HG02610 (cell line): Measurements from ENCODE around the gene SDK2.
"Not testable (repeated sequence)": the region's sequence is repeated elsewhere in the genome, so short reads cannot be mapped to it uniquely, and the experiment has no call there.

Experiments used
- ATAC-seq: cut with Tn5 transposase; IDR thresholded peaks from one replicate; pipeline ENCODE4 v1.9.1; 2021; ENCODE audit warnings: mild to moderate bottlenecking, moderate library complexity; ENCODE audit not compliant: unreplicated experiment

The SDK2 gene

GRCh38 chr17:73463821-73464220 is 180.4 kb downstream of the SDK2 start:
- ATAC-seq = no peak

DNA sequence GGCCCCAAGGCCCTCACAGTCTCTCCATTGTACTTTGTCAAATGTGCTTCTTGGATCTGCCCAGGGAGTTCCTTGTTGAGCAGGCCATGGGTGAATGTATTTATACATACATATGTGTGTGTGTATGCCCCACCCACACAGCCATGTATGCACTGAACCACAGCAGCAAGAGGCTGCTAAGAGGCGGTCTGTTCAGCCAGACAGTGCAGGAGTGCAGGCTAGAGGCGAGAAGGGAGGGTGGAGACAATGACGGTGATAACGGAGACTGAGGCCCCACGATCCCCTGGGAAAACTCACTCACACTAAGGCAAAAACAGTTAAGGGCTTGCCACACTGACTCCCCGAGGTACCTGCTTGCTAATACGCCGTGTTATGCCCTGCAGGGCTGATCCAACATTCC is 181.4 kb downstream of the SDK2 start:
- no peak for ATAC-seq

- no peak for ATAC-seq
Observed at GRCh38 chr17:73459980-73460379, 184.3 kb downstream of the SDK2 start.

DNA sequence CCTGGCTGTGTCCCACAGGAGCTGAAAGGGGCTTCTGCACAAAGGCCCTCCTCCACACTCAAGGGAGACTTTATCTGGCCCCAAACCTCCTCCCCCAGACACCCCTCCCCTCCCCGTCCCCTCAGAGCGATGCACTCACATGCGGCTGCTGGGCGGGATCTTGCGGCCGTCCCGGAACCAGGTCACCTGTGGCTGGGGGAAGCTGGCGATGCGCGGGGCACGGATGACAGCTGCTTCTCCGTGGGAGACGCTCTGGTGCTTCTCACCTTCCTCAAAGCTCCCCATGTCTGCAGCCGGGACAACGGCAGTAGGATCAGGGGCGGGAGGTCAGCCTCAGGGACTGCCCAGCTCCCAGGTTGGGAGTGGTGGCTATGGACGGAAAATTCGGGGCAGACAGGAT is 188.5 kb downstream of the SDK2 start:
- ATAC-seq = no peak

- no peak for ATAC-seq
Observed at GRCh38 chr17:73455050-73455687, 189.1 kb downstream of the SDK2 start.

DNA sequence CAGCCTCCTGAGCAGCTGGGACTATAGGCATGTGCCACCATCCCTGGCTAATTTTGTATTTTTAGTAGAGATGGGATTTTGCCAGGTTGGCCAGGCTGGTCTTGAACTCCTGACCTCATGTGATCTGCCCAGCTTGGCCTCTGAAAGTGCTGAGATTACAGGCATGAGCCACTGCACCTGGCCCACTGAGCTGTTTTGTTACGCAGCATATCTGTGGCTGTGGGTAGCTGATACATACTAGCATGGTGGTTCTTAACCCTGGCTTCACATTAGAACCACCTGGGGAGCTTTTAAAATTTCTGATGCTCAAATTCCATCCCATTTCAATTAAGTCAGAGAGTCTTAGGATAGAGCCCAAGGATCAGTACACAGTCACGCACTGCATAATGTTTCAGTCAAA is 190.8 kb downstream of the SDK2 start:
- ATAC-seq = not testable (repeated sequence)

DNA sequence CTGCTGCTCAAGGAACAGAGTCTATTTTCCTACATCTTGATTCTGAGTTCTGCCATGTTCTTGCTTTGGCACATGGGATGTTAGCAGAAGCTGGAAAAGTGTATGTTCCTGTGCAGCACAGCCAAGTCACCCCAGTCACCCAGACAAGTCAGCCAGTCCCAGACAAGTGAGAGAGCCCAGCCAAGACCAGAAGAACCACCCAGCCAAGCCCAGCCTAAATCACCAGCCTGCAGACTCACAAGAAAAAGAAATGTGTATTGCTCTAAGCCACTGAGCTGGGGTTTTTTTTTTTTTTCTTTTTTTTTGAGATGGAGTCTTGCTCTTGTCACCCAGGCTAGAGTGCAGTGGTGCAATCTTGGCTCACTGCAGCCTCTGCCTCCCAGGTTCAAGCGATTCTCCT is 191.2 kb downstream of the SDK2 start:
- no peak for ATAC-seq

GRCh38 chr17:73452009-73452408 is 192.2 kb downstream of the SDK2 start:
- no peak for ATAC-seq

GRCh38 chr17:73447319-73447718 is 196.9 kb downstream of the SDK2 start:
- no peak for ATAC-seq

- ATAC-seq = no peak
Observed at GRCh38 chr17:73446617-73447016, 197.6 kb downstream of the SDK2 start.

DNA sequence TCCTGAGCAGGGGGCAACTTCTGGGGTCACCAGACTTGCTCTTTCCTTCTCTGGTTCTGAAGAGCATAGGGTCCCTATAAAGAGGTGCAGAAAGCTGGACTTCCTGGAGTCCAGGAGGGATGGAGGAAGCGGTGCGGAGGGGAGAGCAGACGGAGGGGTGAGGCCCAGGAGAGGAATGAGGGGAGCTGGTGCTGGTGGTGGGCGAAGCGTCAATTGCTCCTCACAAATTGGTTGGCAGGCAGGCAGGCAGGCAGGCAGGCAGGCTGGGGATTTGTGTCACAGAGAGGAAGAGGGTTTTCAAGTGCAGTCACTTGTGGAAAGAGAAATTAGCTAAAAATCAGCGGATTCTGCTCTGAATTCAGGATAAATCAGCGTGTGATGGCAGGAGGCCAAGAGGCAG is 198.8 kb downstream of the SDK2 start:
- no peak for ATAC-seq

GRCh38 chr17:73444021-73444420 is 200.2 kb downstream of the SDK2 start:
- no peak for ATAC-seq

GRCh38 chr17:73439597-73439996 is 204.6 kb downstream of the SDK2 start:
- ATAC-seq = no peak

DNA sequence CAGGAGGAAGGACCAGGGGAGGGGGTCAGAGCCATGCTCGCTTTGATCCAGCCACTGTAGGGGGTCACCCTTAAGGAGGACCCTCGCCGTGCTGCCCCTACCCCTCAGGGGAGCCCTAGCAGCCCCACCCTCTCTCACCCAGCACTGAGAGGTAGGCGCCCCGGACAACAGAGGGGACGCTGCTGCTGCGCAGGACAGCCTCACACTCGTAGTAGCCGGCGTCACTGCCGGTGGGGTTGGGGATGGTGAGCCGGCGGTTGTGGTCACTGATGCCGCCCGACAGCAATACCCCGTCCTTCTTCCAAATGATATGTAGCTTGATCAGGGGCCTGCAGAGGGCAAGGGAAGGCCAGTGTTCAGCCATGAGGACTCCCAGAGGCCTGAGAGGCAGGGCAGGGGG is 206.4 kb downstream of the SDK2 start:
- ATAC-seq = no peak

DNA sequence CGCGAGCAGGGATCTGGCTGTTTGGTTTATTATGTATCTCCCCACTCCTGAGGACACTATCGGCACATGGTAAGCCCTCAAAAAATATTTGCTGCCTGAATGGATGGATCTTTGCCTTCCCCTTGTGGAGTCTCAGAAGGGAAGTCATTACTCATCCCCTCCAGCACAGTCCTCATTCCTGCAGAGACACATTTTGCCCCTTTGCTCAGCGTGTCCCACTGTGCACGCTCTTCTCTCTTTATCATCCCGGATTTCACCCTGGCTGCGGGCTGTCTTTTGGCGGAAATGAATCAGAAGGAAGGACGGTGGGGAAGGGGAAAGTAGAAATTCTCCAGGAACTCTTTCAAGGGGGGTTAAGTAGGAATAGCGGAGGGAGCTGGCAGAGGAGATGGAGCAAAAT is 207.3 kb downstream of the SDK2 start:
- no peak for ATAC-seq

- ATAC-seq = no peak
Observed at GRCh38 chr17:73435412-73435811, 208.8 kb downstream of the SDK2 start.

DNA sequence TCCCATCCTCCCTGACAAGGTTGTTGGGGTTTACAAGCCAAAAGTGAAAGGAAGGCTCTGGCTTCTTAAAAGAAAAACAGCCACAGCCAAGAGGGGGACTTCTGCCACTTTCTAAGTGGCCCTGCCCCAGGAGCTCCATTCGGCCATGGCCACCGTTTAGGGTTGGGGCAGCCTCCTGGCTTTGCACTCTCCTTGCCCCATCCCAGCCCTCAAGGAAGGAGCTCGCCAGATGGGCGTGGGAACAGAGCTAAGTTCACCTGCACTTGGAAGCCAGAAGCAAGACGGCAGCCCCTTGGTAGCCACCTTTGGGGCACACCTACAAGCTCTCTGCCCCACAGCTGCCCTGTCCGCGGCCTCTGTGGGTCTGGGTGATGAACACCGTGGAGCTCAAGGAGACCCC is 210.1 kb downstream of the SDK2 start:
- no peak for ATAC-seq

GRCh38 chr17:73433501-73433900 is 210.7 kb downstream of the SDK2 start:
- ATAC-seq = no peak

DNA sequence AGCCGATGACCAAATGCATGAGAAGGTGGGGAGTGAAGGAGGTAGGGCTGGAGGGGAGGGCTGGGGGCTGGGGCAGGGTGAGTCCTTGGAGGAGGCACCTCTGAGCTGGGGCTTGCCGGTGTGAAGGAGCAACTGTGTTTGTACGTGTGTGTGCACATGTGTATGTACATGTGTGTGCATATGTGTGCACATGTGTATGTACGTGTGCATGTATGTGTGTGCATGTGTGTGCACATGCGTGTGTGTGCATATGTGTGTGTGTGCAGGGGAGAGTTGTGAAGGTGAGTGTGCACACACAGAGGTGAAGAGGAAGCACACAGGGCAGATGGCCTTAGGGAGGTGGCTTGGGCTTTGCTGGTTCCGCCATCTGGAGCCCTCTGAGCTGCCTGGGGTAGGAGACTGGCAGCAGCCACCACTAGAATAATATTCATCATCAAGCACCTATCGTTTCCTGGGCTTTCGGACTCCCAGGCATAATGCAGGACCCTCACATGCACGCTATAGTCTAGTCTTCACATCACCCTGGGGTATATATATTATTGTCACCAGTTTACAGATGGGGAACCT is 211.5 kb downstream of the SDK2 start:
- ATAC-seq = no peak

GRCh38 chr17:73431401-73432205 is 212.6 kb downstream of the SDK2 start:
- no peak for ATAC-seq

DNA sequence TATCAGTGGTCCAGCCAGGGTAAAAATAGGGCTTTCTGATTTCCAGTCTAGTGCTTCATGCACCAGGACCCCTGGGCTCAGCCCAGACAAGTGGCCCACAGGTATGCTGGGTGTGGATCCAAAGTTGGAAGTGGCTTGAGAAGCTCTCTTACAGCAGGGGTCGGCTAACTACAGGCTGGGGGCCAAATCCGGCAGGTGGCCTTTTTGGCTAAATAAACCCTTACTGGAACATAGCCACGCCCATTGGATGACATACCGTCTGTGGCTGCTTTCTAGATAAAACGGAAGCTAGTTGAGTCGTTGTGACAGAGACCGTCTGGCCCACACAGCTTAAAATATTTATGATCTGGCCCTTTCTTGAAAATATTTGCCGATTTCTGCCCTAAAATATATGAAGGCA is 213.4 kb downstream of the SDK2 start:
- no peak for ATAC-seq

DNA sequence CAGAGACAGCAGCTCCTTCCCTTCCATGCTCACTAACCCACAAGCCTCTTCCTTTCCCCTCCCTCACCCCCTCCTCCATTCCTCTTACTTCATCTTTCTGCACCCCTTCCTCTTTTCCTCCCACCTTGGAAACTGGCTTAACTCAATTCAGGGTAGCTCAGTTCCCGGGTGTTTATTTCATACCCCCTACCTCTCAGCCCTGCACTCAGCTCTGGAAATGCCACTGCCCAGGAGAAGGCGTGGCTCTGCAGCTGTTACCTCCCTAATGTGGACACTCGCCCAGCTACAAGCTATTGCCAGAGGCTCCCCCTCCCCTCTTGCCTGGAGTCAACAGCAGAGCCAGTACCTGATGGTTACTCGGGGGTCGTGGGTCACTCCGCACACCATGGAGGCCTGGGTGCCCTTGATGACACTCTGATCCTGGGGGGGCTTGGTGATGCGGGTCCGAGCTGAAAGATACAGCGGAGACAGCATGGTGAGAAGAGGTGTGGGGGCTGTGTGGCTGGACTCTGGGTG is 214.0 kb downstream of the SDK2 start:
- ATAC-seq = no peak
